D721Med (cell line): Measurements from ENCODE around the gene ARMS2.

Experiments used
- DNase-seq: peaks from one replicate; pipeline ENCODE4 v3.0.0; 2011; ENCODE audit warnings: low spot score; ENCODE audit not compliant: insufficient read length
- FAIRE-seq: peaks from 2 replicates; lab custom pipeline; 2011; peaks lifted over from hg19 to GRCh38; lab: Jason Lieb, UNC
- TF ChIP-seq, protein P1 (sequence below): IDR thresholded peaks from 2 replicates; pipeline ENCODE4 v1.5.1; 2012; ENCODE audit warnings: mild to moderate bottlenecking, control low read depth; ENCODE audit not compliant: insufficient read depth; ENCODE audit errors: missing control alignments

Gene ARMS2

DNA sequence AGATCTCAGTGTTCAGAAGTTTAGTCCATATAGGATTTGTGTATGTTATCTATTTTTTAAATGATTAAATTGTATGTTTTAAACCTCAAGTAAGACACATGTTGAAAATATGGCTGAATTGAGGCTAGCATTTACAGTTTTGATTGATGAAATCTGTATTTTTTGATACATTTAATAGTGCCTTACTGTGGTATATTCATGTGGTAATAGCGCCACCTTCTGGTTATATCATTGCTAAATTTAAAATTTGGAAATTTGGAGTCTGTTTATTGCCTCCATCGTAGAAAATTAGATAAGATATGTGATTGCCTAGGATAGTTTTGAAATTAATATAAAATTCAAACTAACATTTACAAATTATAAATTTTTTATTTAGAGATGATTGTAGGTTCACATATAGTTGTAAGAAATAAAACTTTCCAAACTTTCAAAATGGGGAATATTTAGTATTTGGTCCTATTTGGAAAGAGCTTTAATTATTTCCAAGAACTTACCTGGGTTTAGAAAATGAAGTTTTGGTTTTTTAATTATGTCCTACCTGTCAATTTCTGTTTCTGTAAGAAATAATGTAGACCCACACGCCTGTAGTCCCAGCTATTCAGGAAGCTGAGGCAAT lies 19.1 kb upstream of the ARMS2 start:
- no peak for DNase-seq
- TF ChIP-seq, protein P1, sequence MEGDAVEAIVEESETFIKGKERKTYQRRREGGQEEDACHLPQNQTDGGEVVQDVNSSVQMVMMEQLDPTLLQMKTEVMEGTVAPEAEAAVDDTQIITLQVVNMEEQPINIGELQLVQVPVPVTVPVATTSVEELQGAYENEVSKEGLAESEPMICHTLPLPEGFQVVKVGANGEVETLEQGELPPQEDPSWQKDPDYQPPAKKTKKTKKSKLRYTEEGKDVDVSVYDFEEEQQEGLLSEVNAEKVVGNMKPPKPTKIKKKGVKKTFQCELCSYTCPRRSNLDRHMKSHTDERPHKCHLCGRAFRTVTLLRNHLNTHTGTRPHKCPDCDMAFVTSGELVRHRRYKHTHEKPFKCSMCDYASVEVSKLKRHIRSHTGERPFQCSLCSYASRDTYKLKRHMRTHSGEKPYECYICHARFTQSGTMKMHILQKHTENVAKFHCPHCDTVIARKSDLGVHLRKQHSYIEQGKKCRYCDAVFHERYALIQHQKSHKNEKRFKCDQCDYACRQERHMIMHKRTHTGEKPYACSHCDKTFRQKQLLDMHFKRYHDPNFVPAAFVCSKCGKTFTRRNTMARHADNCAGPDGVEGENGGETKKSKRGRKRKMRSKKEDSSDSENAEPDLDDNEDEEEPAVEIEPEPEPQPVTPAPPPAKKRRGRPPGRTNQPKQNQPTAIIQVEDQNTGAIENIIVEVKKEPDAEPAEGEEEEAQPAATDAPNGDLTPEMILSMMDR = peak; percentile 64
- FAIRE-seq = no peak

DNA sequence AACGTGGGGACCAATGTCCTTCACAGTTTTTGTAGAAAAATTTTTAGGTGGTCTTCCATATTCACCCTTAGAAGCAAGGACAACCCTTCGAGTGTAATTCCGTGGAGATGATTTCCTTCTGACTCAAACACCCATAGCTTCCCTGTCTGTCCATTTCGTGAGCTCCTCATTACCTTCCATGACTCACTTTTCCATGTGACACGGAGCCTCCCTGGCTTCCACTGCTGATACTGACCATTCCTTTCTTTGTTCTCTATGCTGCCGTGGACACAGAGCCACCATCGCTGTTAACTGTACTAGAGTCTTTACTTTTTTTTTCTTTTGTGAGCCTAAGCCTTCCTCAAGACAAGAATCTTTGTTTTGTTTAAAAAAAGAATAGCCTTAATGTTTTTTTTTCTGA lies 12.5 kb upstream of the ARMS2 start:
- no peak for FAIRE-seq
- TF ChIP-seq, protein P1 = no peak
- no peak for DNase-seq

DNA sequence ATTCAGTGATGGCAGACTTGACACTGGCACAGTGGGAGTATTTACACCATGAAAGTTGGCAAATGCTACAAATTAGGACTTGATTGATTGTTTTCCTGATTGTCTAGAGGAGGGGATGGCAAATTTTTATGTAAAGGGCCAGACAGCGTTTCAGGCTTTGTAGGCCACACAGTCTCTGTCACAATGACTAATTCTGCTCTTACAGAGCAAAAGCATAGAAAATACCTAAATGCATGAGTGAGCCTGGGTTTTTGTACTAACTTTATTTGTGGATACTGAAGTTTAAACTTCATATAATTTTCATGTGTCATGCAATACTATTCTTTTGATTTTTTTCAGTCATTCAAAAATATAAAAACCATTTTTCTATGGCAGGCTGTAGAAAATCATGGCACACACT lies 9.0 kb upstream of the ARMS2 start:
- DNase-seq = no peak
- no peak for FAIRE-seq
- TF ChIP-seq, protein P1 = no peak

DNA sequence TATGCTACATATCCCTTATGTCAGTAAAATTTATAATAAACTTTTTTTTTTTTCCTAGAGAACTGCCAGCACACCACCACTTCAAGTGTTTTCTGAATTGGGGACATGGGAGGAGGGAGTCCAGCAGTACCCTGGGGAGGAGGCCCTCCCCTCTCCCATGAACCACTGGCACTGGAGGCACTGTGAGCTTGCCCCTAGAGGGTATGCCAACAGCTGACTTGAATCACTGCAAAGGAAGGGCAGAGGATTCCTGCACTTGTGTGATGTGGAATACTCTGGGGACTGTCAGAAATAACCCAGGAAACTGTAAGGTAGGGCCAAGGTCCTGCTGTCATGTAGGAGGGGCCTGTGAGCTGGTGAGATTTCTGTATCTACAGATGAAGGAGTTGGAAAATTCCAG lies 8.5 kb upstream of the ARMS2 start:
- TF ChIP-seq, protein P1 = no peak
- FAIRE-seq (no peak), DNase-seq (no peak)

DNA sequence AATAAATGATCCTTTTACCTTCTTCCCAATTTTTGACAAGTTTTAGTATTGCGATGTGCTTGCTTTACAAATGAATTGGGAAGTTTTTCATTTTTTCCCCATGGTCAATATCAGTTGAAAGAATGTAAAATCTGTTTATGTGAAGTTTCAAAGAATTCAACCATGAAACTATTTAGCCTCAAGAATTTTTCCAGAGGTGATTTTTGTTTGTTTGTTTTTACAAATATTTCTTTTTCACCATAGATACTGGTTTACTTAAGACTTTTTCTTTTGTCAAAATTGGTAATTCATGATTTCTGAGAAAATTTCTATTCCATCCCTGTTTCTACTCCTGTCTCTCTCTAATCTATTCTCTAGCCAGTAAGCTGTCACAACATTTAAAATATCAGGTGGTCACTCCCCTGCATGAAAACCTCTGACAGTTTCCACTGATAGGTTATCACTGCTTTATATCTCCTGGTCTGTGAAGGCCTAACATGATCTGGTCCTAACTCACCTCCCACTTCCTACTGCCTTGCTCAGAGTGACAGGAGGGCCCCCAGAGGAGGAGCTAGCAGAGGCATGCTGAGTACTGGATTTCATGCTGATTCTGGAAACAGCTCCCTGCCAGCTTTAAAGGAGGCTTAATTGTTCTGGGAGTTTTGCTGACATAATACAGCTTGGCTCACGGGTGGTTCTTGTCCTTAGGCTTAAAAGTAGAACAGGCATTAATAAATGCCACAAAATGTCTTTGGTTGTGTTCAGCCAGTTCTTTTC lies 7.6 kb upstream of the ARMS2 start:
- FAIRE-seq = no peak
- TF ChIP-seq, protein P1 = no peak
- no peak for DNase-seq

DNA sequence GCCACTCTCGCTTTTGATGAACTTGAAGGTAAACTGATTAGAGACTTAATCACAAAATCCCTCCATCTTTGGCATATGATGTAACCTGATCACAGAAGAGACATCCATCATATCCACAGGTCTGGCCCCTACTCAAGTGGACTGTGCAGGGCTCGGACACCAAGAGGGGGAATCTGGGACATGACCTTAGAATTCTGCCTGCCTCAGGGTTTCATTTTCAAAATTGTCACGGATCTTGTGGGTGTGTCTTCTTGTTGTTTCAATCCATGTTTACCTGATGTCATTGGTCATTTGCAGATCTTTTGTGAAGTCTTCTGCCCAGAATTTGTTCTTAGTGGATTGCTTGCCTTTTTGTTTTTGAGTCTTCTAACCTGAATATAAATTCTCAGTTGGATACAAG lies 5.9 kb upstream of the ARMS2 start:
- no peak for DNase-seq
- TF ChIP-seq, protein P1 = no peak
- no peak for FAIRE-seq

DNA sequence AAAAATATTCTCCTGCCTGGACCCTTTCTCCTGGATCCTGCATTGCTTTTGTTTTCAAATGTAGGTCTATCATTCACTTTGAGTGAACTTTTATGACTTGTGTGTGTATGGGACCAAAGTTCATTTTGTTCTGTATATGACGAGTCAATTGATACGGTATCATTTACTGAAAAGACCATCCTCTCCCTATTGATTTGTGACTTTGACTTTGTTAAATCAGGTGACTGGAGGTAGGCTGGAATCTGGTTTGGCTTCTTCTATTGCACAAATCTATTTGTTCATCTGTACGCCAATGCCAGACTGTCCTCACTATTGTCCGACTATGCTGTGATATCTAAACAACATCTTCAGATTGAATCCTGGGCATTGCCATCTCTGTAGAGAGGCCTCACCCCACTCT lies 5.3 kb upstream of the ARMS2 start:
- FAIRE-seq (no peak), DNase-seq (no peak)
- TF ChIP-seq, protein P1 = no peak
